ENCODE data around the gene EXOC6.

The EXOC6 gene

GRCh38 chr10:92915892-92916291 is 67.6 kb downstream of the EXOC6 start:
- no peak for ATAC-seq
- TF ChIP-seq PPARA (CRISPR knock-in tag; IDR thresholded peaks at IDR 0.05; ENCODE audit: borderline replicate concordance), result no peak
- TF ChIP-seq POU6F1 (CRISPR knock-in tag; IDR thresholded peaks at IDR 0.05; ENCODE audit: borderline replicate concordance, low read depth), result no peak
- no peak for TF ChIP-seq ZNF565 (CRISPR knock-in tag; conservative IDR thresholded peaks at IDR 0.05; ENCODE audit: low read depth)
- TF ChIP-seq, protein P1, sequence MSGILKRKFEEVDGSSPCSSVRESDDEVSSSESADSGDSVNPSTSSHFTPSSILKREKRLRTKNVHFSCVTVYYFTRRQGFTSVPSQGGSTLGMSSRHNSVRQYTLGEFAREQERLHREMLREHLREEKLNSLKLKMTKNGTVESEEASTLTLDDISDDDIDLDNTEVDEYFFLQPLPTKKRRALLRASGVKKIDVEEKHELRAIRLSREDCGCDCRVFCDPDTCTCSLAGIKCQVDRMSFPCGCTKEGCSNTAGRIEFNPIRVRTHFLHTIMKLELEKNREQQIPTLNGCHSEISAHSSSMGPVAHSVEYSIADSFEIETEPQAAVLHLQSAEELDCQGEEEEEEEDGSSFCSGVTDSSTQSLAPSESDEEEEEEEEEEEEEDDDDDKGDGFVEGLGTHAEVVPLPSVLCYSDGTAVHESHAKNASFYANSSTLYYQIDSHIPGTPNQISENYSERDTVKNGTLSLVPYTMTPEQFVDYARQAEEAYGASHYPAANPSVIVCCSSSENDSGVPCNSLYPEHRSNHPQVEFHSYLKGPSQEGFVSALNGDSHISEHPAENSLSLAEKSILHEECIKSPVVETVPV (CRISPR knock-in tag; IDR thresholded peaks at IDR 0.05), result no peak
- TF ChIP-seq BACH2 (CRISPR knock-in tag; IDR thresholded peaks at IDR 0.05; ENCODE audit: borderline replicate concordance), result no peak
- no peak for TF ChIP-seq TCF4 (CRISPR knock-in tag; IDR thresholded peaks at IDR 0.05; ENCODE audit: borderline replicate concordance)
- TF ChIP-seq ZC3H10 (CRISPR knock-in tag; IDR thresholded peaks at IDR 0.05), result no peak
- no peak for TF ChIP-seq PATZ1 (CRISPR knock-in tag; IDR thresholded peaks at IDR 0.05; ENCODE audit: borderline replicate concordance)
- TF ChIP-seq ZNF8 (CRISPR knock-in tag; IDR thresholded peaks at IDR 0.05), result no peak
- no peak for TF ChIP-seq SNAI2 (CRISPR knock-in tag; IDR thresholded peaks at IDR 0.05)
- TF ChIP-seq, protein P2, sequence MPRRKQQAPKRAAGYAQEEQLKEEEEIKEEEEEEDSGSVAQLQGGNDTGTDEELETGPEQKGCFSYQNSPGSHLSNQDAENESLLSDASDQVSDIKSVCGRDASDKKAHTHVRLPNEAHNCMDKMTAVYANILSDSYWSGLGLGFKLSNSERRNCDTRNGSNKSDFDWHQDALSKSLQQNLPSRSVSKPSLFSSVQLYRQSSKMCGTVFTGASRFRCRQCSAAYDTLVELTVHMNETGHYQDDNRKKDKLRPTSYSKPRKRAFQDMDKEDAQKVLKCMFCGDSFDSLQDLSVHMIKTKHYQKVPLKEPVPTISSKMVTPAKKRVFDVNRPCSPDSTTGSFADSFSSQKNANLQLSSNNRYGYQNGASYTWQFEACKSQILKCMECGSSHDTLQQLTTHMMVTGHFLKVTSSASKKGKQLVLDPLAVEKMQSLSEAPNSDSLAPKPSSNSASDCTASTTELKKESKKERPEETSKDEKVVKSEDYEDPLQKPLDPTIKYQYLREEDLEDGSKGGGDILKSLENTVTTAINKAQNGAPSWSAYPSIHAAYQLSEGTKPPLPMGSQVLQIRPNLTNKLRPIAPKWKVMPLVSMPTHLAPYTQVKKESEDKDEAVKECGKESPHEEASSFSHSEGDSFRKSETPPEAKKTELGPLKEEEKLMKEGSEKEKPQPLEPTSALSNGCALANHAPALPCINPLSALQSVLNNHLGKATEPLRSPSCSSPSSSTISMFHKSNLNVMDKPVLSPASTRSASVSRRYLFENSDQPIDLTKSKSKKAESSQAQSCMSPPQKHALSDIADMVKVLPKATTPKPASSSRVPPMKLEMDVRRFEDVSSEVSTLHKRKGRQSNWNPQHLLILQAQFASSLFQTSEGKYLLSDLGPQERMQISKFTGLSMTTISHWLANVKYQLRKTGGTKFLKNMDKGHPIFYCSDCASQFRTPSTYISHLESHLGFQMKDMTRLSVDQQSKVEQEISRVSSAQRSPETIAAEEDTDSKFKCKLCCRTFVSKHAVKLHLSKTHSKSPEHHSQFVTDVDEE (CRISPR knock-in tag; IDR thresholded peaks at IDR 0.05), result no peak
- TF ChIP-seq ZFP3 (CRISPR knock-in tag; IDR thresholded peaks at IDR 0.05), result no peak
- TF ChIP-seq ZNF70 (CRISPR knock-in tag; IDR thresholded peaks at IDR 0.05), result no peak
- TF ChIP-seq ISL1 (CRISPR knock-in tag; IDR thresholded peaks at IDR 0.05), result no peak

GRCh38 chr10:92916433-92916832 is 68.1 kb downstream of the EXOC6 start:
- ATAC-seq, result no peak
- TF ChIP-seq TOX (CRISPR knock-in tag; IDR thresholded peaks at IDR 0.05; ENCODE audit: borderline replicate concordance) (no peak), ZNF8 (CRISPR knock-in tag; IDR thresholded peaks at IDR 0.05) (no peak), ZFP30 (CRISPR knock-in tag; IDR thresholded peaks at IDR 0.05) (no peak), TCF4 (CRISPR knock-in tag; IDR thresholded peaks at IDR 0.05; ENCODE audit: borderline replicate concordance) (no peak), PATZ1 (CRISPR knock-in tag; IDR thresholded peaks at IDR 0.05; ENCODE audit: borderline replicate concordance) (no peak), CSDC2 (CRISPR knock-in tag; IDR thresholded peaks at IDR 0.05) (no peak), RARB (CRISPR knock-in tag; IDR thresholded peaks at IDR 0.05) (no peak), ISL1 (CRISPR knock-in tag; IDR thresholded peaks at IDR 0.05) (no peak), ARNTL (CRISPR knock-in tag; IDR thresholded peaks at IDR 0.05; ENCODE audit: borderline replicate concordance, low read depth) (no peak), BACH2 (CRISPR knock-in tag; IDR thresholded peaks at IDR 0.05; ENCODE audit: borderline replicate concordance) (no peak), SNAI2 (CRISPR knock-in tag; IDR thresholded peaks at IDR 0.05) (no peak), POU6F1 (CRISPR knock-in tag; IDR thresholded peaks at IDR 0.05; ENCODE audit: borderline replicate concordance, low read depth) (no peak), GLIS3 (CRISPR knock-in tag; IDR thresholded peaks at IDR 0.05) (no peak), ESRRG (CRISPR knock-in tag; IDR thresholded peaks at IDR 0.05) (no peak)
- TF ChIP-seq, protein P2 (CRISPR knock-in tag; IDR thresholded peaks at IDR 0.05), result no peak
- TF ChIP-seq, protein P1 (CRISPR knock-in tag; IDR thresholded peaks at IDR 0.05), result no peak
- TF ChIP-seq, protein P3, sequence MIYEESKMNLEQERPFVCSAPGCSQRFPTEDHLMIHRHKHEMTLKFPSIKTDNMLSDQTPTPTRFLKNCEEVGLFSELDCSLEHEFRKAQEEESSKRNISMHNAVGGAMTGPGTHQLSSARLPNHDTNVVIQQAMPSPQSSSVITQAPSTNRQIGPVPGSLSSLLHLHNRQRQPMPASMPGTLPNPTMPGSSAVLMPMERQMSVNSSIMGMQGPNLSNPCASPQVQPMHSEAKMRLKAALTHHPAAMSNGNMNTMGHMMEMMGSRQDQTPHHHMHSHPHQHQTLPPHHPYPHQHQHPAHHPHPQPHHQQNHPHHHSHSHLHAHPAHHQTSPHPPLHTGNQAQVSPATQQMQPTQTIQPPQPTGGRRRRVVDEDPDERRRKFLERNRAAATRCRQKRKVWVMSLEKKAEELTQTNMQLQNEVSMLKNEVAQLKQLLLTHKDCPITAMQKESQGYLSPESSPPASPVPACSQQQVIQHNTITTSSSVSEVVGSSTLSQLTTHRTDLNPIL (CRISPR knock-in tag; IDR thresholded peaks at IDR 0.05; ENCODE audit: low read depth), result no peak

Measured in SK-N-SH treated with all-trans-retinoic acid at 6 μM for 48 hours (cell line).